Measurements from ENCODE around the gene SNX8. TPM values are rescaled to one million over a fixed set of nuclear protein-coding genes. Genes with fewer than 3 reads are reported as not detected.

SNX8 gene
- total and polyA plus RNA-seq, 4 experiments from 2014 or later: 6.6 to 9.9 (median 7.2) TPM

DNA sequence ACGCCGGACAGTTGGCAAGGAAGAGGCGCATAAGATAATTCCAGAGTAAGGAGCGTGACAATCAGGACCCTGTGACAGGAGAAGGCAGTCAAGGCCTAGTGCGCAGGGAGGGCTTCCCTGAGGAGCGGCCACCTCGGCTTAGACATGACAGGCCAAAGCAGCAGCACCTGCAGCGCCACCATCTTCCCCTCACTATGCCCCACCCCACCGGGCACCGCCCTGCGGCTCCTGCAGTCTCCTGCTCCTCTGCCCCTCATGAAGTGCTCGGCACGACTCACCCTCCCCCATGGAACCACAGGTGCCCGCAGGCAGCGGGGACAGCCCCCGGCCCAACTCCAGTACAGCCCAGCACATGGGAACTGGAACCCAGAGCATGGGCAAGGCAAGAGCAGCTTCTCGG is 93.3 kb downstream of the SNX8 start:
- H3K4me1 Mint-ChIP-seq: peaks cover 2 to 7% (median 5%) of the 10 kb centered on the region in 4 donors
- Histone ChIP-seq H3K9me3 (ENCODE audit: control insufficient read depth in 1 of 2, low read length in 2 of 2) (no peaks in the 10 kb centered on the region), H3K27me3 (ENCODE audit: insufficient read depth, low read length) (no peaks in the 10 kb centered on the region), H3K4me3 (ENCODE audit: low read length in 2 of 2) (no peak overlapping the region), H3K27ac (ENCODE audit: low read depth, low read length) (no peak overlapping the region), H3K36me3 (ENCODE audit: insufficient read depth, low read length) (peaks cover 21% of the 10 kb centered on the region), H3K4me1 (ENCODE audit: insufficient read depth, low read length) (no peaks in the 10 kb centered on the region)
- no peaks in the 10 kb centered on the region for H3K27me3 Mint-ChIP-seq
- no peak overlapping the region for H3K4me3 Mint-ChIP-seq
- POLR2A ChIA-PET (ENCODE audit: partially characterized antibody): no interaction called here
- H3K36me3 Mint-ChIP-seq: peaks cover 38 to 55% of the 10 kb centered on the region in 2 donors
- no peaks in the 10 kb centered on the region for H3K9me3 Mint-ChIP-seq
- DNase-seq: no peak
- H3K27ac Mint-ChIP-seq: no peak overlapping the region
- intact Hi-C loops (cut with micrococcal nuclease): no loop called here
- CTCF ChIA-PET (ENCODE audit: partially characterized antibody): no interaction called here

DNA sequence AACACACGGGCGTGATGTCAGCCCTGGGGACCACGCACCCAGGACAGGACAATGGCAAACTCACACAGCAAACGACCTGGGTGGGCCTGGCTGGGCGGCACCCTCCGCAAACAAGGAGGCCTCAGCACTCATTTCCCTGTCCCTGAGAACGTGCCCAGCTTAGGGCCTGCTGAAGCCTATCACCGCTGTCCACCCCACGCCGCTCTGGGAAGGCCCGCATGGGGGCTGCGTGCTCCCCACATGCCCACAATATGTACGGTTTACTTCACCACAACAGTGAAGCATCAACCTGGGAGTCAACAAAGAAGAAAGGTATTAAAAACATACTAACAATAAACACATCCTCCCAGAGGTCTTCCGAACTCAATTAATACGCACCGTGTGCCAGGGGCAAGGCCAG is 93.7 kb downstream of the SNX8 start:
- no peaks in the 10 kb centered on the region for H3K27me3 Mint-ChIP-seq
- CTCF ChIA-PET (ENCODE audit: partially characterized antibody): no interaction called here
- no peaks in the 10 kb centered on the region for H3K9me3 Mint-ChIP-seq
- Histone ChIP-seq H3K27ac (ENCODE audit: low read depth, low read length) (no peak overlapping the region), H3K9me3 (ENCODE audit: control insufficient read depth in 1 of 2, low read length in 2 of 2) (no peaks in the 10 kb centered on the region), H3K4me3 (ENCODE audit: low read length in 2 of 2) (no peak overlapping the region), H3K27me3 (ENCODE audit: insufficient read depth, low read length) (no peaks in the 10 kb centered on the region), H3K4me1 (ENCODE audit: insufficient read depth, low read length) (no peaks in the 10 kb centered on the region), H3K36me3 (ENCODE audit: insufficient read depth, low read length) (peaks cover 24% of the 10 kb centered on the region)
- peaks cover 39 to 58% of the 10 kb centered on the region in 2 donors for H3K36me3 Mint-ChIP-seq
- H3K4me1 Mint-ChIP-seq: peaks cover 2 to 10% (median 6%) of the 10 kb centered on the region in 4 donors
- intact Hi-C loops (cut with micrococcal nuclease): no loop called here
- peak overlapping the region in 1 of 7 donors; percentile 51 for H3K27ac Mint-ChIP-seq
- POLR2A ChIA-PET (ENCODE audit: partially characterized antibody): no interaction called here
- DNase-seq: no peak
- H3K4me3 Mint-ChIP-seq: no peak overlapping the region

DNA sequence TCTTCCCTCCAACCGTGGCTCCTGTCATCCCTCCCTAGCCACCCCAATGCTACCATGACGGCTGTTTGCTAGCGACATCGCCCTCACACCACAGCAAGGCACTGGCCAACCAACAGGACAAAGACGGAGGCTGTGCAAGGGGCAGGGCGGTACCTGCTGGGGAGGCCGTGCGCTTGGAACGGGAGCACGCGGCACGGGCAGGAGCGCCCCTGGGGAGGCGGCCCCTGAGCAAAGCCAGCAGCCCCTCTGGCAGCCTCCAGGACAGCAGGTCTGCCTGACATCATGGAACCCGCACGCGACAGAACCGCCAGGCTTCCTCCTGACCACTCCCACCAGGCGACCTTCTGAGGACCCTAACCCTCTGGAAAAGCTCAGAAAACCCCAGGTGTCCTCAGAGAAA is 94.2 kb downstream of the SNX8 start:
- Histone ChIP-seq H3K36me3 (ENCODE audit: insufficient read depth, low read length) (peaks cover 23% of the 10 kb centered on the region), H3K4me1 (ENCODE audit: insufficient read depth, low read length) (no peaks in the 10 kb centered on the region), H3K27ac (ENCODE audit: low read depth, low read length) (no peak overlapping the region), H3K4me3 (ENCODE audit: low read length in 2 of 2) (no peak overlapping the region), H3K27me3 (ENCODE audit: insufficient read depth, low read length) (no peaks in the 10 kb centered on the region), H3K9me3 (ENCODE audit: control insufficient read depth in 1 of 2, low read length in 2 of 2) (no peaks in the 10 kb centered on the region)
- Mint-ChIP-seq H3K27me3 (no peaks in the 10 kb centered on the region), H3K4me1 (peaks cover 3 to 12% (median 6%) of the 10 kb centered on the region in 4 donors), H3K27ac (no peak overlapping the region), H3K9me3 (no peaks in the 10 kb centered on the region), H3K4me3 (no peak overlapping the region), H3K36me3 (peaks cover 39 to 62% of the 10 kb centered on the region in 2 donors)
- ChIA-PET CTCF (ENCODE audit: partially characterized antibody) (no interaction called here), POLR2A (ENCODE audit: partially characterized antibody) (no interaction called here)
- no peak for DNase-seq
- intact Hi-C loops (cut with micrococcal nuclease): no loop called here

DNA sequence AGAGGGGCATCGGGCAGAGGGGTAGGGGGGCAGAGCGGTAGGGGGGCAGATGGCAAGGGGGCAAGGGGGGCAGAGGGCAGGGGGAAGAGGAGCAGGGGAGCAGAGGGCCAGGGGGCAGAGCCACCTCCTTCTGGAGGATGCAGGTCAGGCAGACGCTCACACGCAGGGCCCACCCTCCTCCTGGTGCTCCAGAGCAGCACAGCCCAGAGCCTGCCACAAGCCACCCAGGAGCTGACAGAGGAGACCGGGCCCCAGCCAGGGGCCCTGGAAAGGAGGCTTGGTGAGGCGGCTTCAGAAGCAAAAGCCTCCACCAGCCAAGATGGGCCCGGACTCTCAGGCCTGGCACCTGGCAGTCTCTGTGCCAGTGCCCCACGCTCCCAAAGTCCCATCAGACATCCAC is 94.6 kb downstream of the SNX8 start:
- intact Hi-C loops (cut with micrococcal nuclease): no loop called here
- no peak for DNase-seq
- H3K9me3 Mint-ChIP-seq: no peaks in the 10 kb centered on the region

DNA sequence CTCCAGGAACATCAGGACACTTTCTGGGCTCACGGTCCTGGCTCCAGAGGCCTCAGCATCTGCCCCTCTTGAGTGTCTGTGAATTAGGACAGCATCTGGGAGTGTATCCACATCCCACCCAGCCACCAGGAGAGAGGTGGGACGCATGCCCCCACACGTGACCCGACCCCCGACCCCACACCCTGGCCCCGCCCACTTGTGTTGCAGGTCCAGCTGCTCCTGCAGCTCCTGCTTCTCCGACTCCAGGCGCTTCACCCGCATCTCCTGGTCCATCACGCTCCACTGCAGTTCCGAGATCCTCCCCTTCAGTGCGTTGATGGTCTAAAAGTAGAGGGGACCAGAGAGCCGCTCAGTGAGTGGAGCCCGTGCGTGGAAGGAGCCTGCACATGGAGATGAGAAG is 95.1 kb downstream of the SNX8 start:
- Mint-ChIP-seq H3K9me3 (no peaks in the 10 kb centered on the region), H3K27me3 (no peaks in the 10 kb centered on the region), H3K27ac (no peak overlapping the region), H3K36me3 (peaks cover 36 to 62% of the 10 kb centered on the region in 2 donors), H3K4me1 (peaks cover 4 to 17% (median 7%) of the 10 kb centered on the region in 4 donors), H3K4me3 (no peak overlapping the region)
- Histone ChIP-seq H3K4me1 (ENCODE audit: insufficient read depth, low read length) (no peaks in the 10 kb centered on the region), H3K27me3 (ENCODE audit: insufficient read depth, low read length) (no peaks in the 10 kb centered on the region), H3K4me3 (ENCODE audit: low read length in 2 of 2) (no peak overlapping the region), H3K27ac (ENCODE audit: low read depth, low read length) (no peak overlapping the region), H3K36me3 (ENCODE audit: insufficient read depth, low read length) (peaks cover 23% of the 10 kb centered on the region), H3K9me3 (ENCODE audit: control insufficient read depth in 1 of 2, low read length in 2 of 2) (no peaks in the 10 kb centered on the region)
- intact Hi-C loops (cut with micrococcal nuclease): no loop called here
- DNase-seq: no peak
- CTCF ChIA-PET (ENCODE audit: partially characterized antibody): no interaction called here
- POLR2A ChIA-PET (ENCODE audit: partially characterized antibody): no interaction called here

More for the DNA sequence above, 94.6 kb downstream of the SNX8 start:
- Mint-ChIP-seq H3K27me3 (no peaks in the 10 kb centered on the region), H3K4me1 (peaks cover 6 to 15% (median 7%) of the 10 kb centered on the region in 4 donors), H3K4me3 (no peak overlapping the region), H3K36me3 (peaks cover 39 to 63% of the 10 kb centered on the region in 2 donors), H3K27ac (no peak overlapping the region)
- Histone ChIP-seq H3K4me3 (ENCODE audit: low read length in 2 of 2) (no peak overlapping the region), H3K4me1 (ENCODE audit: insufficient read depth, low read length) (no peaks in the 10 kb centered on the region), H3K9me3 (ENCODE audit: control insufficient read depth in 1 of 2, low read length in 2 of 2) (no peaks in the 10 kb centered on the region), H3K36me3 (ENCODE audit: insufficient read depth, low read length) (peaks cover 23% of the 10 kb centered on the region), H3K27ac (ENCODE audit: low read depth, low read length) (no peak overlapping the region), H3K27me3 (ENCODE audit: insufficient read depth, low read length) (no peaks in the 10 kb centered on the region)
- POLR2A ChIA-PET (ENCODE audit: partially characterized antibody): no interaction called here
- CTCF ChIA-PET (ENCODE audit: partially characterized antibody): no interaction called here

DNA sequence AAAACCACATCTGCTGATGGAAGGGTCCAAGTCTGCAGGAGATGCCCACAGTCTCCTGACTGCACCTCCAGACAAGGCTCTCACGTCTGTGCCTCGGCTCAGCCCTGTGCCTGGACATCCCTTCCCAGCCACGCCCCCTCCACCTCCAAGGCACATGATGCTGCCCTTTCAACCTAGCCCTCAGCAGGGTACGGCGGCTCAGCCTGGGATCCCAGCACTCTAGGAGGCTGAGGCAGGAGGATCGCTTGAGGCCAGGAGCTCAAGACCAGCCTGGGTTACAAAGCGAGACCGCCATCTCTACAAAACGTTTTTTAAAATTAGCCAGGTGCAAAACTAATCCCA is 95.8 kb downstream of the SNX8 start:
- Mint-ChIP-seq H3K27ac (peak overlapping the region in 1 of 7 donors; percentile 55), H3K36me3 (peaks cover 39 to 65% of the 10 kb centered on the region in 2 donors), H3K27me3 (no peaks in the 10 kb centered on the region), H3K4me3 (no peak overlapping the region), H3K4me1 (peaks cover 6 to 19% (median 11%) of the 10 kb centered on the region in 4 donors), H3K9me3 (no peaks in the 10 kb centered on the region)
- POLR2A ChIA-PET (ENCODE audit: partially characterized antibody): no interaction called here
- Histone ChIP-seq H3K9me3 (ENCODE audit: control insufficient read depth in 1 of 2, low read length in 2 of 2) (no peaks in the 10 kb centered on the region), H3K27ac (ENCODE audit: low read depth, low read length) (no peak overlapping the region), H3K4me3 (ENCODE audit: low read length in 2 of 2) (no peak overlapping the region), H3K27me3 (ENCODE audit: insufficient read depth, low read length) (no peaks in the 10 kb centered on the region), H3K36me3 (ENCODE audit: insufficient read depth, low read length) (peaks cover 23% of the 10 kb centered on the region), H3K4me1 (ENCODE audit: insufficient read depth, low read length) (no peaks in the 10 kb centered on the region)
- DNase-seq: no peak
- CTCF ChIA-PET (ENCODE audit: partially characterized antibody): no interaction called here
- intact Hi-C loops (cut with micrococcal nuclease): no loop called here

DNA sequence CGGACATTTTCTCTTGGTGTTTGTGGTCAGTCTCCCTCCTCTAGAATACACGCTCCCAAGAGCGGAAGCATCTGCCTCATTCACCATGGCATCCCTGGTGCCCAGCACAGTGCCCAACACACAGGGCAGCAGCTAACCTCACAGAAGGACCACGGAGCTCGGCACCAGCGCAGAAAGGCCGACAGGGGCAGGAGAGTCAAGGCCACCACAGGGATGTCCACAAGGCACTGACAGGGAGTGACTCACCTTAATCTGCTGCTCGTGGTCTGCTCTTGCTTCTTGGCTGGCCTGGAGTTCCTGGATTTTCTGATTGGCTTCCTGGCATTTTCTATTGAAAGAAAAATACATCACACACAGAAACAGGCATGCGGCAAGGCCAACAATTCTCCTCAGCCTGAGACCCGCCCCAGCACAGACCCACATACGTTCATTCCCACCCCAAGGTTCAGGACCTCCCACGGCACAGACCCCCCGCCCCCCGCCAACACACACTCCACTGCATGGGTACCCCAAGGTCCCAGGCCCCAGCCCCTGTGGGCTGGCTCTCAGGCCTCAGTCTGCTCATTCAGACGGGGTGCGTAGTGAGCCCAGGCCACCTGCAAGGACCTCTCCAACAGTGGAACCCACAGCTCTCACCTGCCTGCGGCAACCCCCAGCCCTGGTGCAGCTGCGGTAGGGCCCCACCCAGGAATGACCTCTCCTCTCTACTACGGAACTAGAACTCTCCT is 96.4 kb downstream of the SNX8 start:
- intact Hi-C loops (cut with micrococcal nuclease): no loop called here
- Mint-ChIP-seq H3K4me3 (no peak overlapping the region), H3K9me3 (no peaks in the 10 kb centered on the region), H3K4me1 (peaks cover 6 to 19% (median 11%) of the 10 kb centered on the region in 4 donors), H3K36me3 (peaks cover 39 to 66% of the 10 kb centered on the region in 2 donors), H3K27ac (no peak overlapping the region), H3K27me3 (no peaks in the 10 kb centered on the region)
- Histone ChIP-seq H3K9me3 (ENCODE audit: control insufficient read depth in 1 of 2, low read length in 2 of 2) (no peaks in the 10 kb centered on the region), H3K27me3 (ENCODE audit: insufficient read depth, low read length) (no peaks in the 10 kb centered on the region), H3K4me1 (ENCODE audit: insufficient read depth, low read length) (no peaks in the 10 kb centered on the region), H3K36me3 (ENCODE audit: insufficient read depth, low read length) (peaks cover 23% of the 10 kb centered on the region), H3K27ac (ENCODE audit: low read depth, low read length) (no peak overlapping the region), H3K4me3 (ENCODE audit: low read length in 2 of 2) (no peak overlapping the region)
- DNase-seq: no peak
- ChIA-PET POLR2A (ENCODE audit: partially characterized antibody) (no interaction called here), CTCF (ENCODE audit: partially characterized antibody) (no interaction called here)

Measured in CD4-positive, alpha-beta memory T cell (primary cell).